Measurements from ENCODE around the gene TVP23C. TPM values are rescaled to one million over a fixed set of nuclear protein-coding genes. Genes with fewer than 3 reads are reported as not detected.

The TVP23C gene
- total and polyA plus RNA-seq, 2 donors (not counting 3 experiments of a cell fraction or from before 2014, with no cell fraction given), result 6.4 to 36.3 TPM

GRCh38 chr17:15502369-15503112, 60.7 kb downstream of the TVP23C start:
- intact Hi-C loops (cut with micrococcal nuclease) (loop anchor here (1.0 to 2.0 kb wide), 4 partner anchors 12 to 242 kb away; no protein-coding TSS in a partner anchor), dilution Hi-C loops (cut with MboI; ENCODE audit: extremely low pct_ligation_motif_present, low sequenced_read_pairs) (no loop called here)
- no peaks in the 10 kb centered on the region for H3K79me2 ChIP-seq (ENCODE audit: control insufficient read depth, insufficient read depth, low read length)
- FAIRE-seq (peak; percentile 47), DNase-seq (ENCODE audit: low read depth, low spot score) (peak; percentile 58)
- no peaks in the 10 kb centered on the region for H3K9me1 ChIP-seq (replicated peaks; ENCODE audit: control insufficient read depth, extremely low read depth, insufficient read depth, low read length)
- no peaks in the 10 kb centered on the region for H4K20me1 ChIP-seq (replicated peaks; ENCODE audit: control insufficient read depth, extremely low read depth, insufficient read depth, low read length)
- peaks cover 15% of the 10 kb centered on the region for H3K4me1 ChIP-seq (ENCODE audit: control insufficient read depth, extremely low read depth, insufficient read depth, low read length)
- BruUV-seq (replicated peaks), result no TSS peak
- peak overlapping the region; percentile 13 for H3K27ac ChIP-seq (ENCODE audit: insufficient read depth, low read depth, low read length)
- peak overlapping the region; percentile 25 for H2AFZ ChIP-seq (ENCODE audit: low read depth, low read length)
- H3K27me3 ChIP-seq (ENCODE audit: control insufficient read depth in 2 of 2, insufficient read depth in 2 of 2, low read length in 2 of 2), result no peaks in the 10 kb centered on the region
- H3K9me3 ChIP-seq (replicated peaks; ENCODE audit: control insufficient read depth, insufficient read depth, low read length), result no peaks in the 10 kb centered on the region
- ChIA-PET POLR2A (interaction anchor here (0.7 to 1.0 kb wide), 2 partner anchors 241 to 770 kb away, joined by 3 to 4 read pairs; no protein-coding TSS in a partner anchor), CTCF (interaction anchor here (0.6 to 7.4 kb wide), 80 partner anchors 8 to 497 kb away, joined by 3 to 410 read pairs (median 5); partner anchors contain the start of genes PMP22, TEKT3, TTC19 and ZSWIM7)
- peak overlapping the region; percentile 17 for H3K9ac ChIP-seq (replicated peaks; ENCODE audit: extremely low read depth, insufficient read depth, low read length)
- H3K4me2 ChIP-seq (ENCODE audit: insufficient read depth, low read length), result peak overlapping the region; percentile 53
- peaks cover 4% of the 10 kb centered on the region in 2 experiments for H3K36me3 ChIP-seq (ENCODE audit: control insufficient read depth in 2 of 2, extremely low read depth in 1 of 2, insufficient read depth in 2 of 2, low read length in 2 of 2)
- H3K4me3 ChIP-seq (replicated peaks in 1 of 3; ENCODE audit: insufficient read depth in 1 of 3, low read depth in 1 of 3, low read length in 3 of 3), result no peak overlapping the region
- TF ChIP-seq EZH2 (IDR thresholded peaks at IDR 0.05; ENCODE audit: borderline replicate concordance, low read depth, low read length, severe bottlenecking) (no peak), CTCF (IDR thresholded peaks at IDR 0.05; ENCODE audit: extremely low read depth in 1 of 2, insufficient read depth in 1 of 2, low read depth in 1 of 2, low read length in 2 of 2) (peak; percentile 90 to 91), POLR2AphosphoS5 (IDR thresholded peaks at IDR 0.05; ENCODE audit: insufficient read depth, low read depth, low read length) (peak; percentile 17)

All from endothelial cell of umbilical vein (primary cell).